ENCODE data around the gene AIMP1. TPM values are rescaled to one million over a fixed set of nuclear protein-coding genes. Genes with fewer than 3 reads are reported as not detected.

The AIMP1 gene
- total RNA-seq, 6 experiments from 2014 or later: 64.7 to 74.9 (median 70.8) TPM

DNA sequence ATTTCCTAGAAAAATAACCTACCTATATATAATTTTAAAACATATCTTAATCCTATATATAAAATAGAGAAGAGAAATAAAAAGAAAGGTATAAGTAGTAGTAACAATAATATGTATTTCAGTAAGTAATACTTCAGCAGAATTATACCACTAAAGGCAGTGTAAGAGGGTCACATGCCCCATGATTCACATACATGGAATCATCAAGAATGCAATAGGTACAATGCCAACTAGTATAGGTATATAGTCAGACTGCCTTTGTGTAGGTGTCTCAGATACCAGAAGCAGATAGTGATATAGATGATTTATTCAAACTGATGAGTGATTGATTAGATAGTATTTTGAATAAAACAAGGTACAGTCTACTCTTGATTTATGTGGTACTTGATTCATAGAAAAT, 9.4 kb downstream of the AIMP1 start:
- H3K27ac Mint-ChIP-seq: no peak overlapping the region
- peaks cover 25% of the 10 kb centered on the region for H3K36me3 Mint-ChIP-seq (ENCODE audit: low read depth)
- H3K27me3 Mint-ChIP-seq (ENCODE audit: insufficient read depth): no peaks in the 10 kb centered on the region
- H3K4me1 Mint-ChIP-seq (ENCODE audit: low read depth): peaks cover 17% of the 10 kb centered on the region; the same call in 1 of the 2 replicates
- DNase-seq: no peak
- TF ChIP-seq, protein P1, sequence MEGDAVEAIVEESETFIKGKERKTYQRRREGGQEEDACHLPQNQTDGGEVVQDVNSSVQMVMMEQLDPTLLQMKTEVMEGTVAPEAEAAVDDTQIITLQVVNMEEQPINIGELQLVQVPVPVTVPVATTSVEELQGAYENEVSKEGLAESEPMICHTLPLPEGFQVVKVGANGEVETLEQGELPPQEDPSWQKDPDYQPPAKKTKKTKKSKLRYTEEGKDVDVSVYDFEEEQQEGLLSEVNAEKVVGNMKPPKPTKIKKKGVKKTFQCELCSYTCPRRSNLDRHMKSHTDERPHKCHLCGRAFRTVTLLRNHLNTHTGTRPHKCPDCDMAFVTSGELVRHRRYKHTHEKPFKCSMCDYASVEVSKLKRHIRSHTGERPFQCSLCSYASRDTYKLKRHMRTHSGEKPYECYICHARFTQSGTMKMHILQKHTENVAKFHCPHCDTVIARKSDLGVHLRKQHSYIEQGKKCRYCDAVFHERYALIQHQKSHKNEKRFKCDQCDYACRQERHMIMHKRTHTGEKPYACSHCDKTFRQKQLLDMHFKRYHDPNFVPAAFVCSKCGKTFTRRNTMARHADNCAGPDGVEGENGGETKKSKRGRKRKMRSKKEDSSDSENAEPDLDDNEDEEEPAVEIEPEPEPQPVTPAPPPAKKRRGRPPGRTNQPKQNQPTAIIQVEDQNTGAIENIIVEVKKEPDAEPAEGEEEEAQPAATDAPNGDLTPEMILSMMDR (IDR thresholded peaks at IDR 0.05): no peak
- no peaks in the 10 kb centered on the region; the same call in 1 of the 2 replicates for H3K9me3 Mint-ChIP-seq
- no peak overlapping the region for H3K4me3 Mint-ChIP-seq

DNA sequence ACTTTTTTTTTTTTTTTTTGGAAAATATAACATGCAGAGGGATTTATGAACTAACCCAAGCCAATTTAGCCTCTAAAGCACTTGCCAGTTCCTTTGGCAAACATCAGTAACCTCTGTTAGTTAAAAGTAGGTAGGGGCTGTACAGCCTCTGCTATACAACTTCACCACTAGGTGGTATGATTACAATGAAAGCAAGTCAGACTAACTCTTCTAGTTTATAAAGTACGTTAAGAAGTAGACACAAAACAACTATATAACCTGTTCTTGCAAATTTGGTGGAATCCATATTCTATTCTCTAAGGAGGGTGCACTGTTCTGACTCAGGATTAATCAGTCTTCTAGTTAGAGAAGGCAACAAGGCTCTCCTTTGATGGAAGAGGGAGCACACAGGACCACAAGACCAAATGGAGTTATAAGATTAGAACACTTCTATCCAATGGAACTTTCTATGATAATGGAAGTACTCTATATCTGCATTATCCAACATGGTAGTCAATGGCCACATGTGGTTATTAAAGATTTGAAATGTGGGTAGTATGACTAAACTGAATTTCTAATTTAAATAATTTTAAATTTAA, 12.8 kb downstream of the AIMP1 start:
- TF ChIP-seq, protein P1 (IDR thresholded peaks at IDR 0.05): peak; percentile 89
- peak; percentile 57 for DNase-seq
- H3K27me3 Mint-ChIP-seq (ENCODE audit: insufficient read depth): no peaks in the 10 kb centered on the region
- peaks cover 28% of the 10 kb centered on the region for H3K36me3 Mint-ChIP-seq (ENCODE audit: low read depth)
- H3K4me1 Mint-ChIP-seq (ENCODE audit: low read depth): peaks cover 18% of the 10 kb centered on the region
- no peak overlapping the region for H3K4me3 Mint-ChIP-seq
- H3K9me3 Mint-ChIP-seq: no peaks in the 10 kb centered on the region
- no peak overlapping the region for H3K27ac Mint-ChIP-seq

DNA sequence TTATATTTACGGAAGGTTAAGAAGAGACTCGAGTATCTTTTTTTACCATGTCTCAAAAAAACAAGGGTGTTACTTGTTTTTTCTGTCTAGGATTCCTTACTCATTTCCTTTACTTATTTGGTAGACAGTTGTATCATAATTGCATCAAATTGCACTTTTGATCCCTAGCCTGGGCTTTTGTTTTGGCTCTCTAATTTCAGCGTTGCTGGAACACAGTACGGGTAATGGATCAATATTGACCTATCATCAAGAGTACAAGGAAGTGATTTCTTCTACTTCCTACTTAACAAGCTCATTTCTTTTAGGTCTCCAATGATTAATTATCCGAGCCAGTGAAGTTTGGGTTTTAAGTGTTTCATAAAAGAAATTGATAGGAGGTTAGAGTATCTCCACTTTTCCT, 16.8 kb downstream of the AIMP1 start:
- peaks cover 24% of the 10 kb centered on the region for H3K4me1 Mint-ChIP-seq (ENCODE audit: low read depth)
- no peak for DNase-seq
- peaks cover 7% of the 10 kb centered on the region for H3K9me3 Mint-ChIP-seq
- peaks cover 32% of the 10 kb centered on the region for H3K36me3 Mint-ChIP-seq (ENCODE audit: low read depth)
- H3K27ac Mint-ChIP-seq: no peak overlapping the region
- no peaks in the 10 kb centered on the region for H3K27me3 Mint-ChIP-seq (ENCODE audit: insufficient read depth)
- H3K4me3 Mint-ChIP-seq: no peak overlapping the region
- TF ChIP-seq, protein P1 (IDR thresholded peaks at IDR 0.05): no peak

DNA sequence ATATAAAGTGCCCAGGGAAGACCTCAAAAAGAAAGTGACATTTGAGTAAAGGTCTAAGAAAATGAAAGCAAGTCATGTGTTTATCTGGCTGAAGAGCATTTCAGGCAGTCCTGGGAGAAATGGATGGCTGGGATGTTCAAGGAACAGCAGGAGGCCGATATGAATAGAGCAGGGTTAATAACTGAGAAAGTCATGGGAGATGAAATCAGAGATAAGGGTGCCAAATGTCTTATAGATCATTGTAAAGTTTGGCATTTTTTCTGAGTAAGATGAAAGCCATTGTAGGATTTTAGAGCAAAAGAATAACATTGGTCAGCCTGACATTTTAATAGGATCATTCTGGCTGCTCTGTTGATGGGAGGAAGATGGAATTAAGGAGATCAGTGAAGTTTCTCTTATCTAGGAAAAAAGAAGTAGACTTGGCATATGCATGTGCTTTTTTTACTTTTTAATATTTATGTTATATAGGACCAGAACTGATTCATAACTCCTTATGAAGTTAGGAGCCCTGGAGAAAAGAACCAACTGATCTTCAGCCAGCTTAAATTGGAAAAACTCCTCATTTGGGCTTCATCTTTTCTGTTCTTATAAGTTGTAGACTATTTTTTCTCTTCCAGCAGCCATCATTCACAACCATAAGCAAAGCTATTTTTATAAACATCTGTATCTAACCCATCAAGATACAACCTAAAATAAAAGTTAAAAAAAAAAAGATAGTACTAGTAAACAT, 18.6 kb downstream of the AIMP1 start:
- Mint-ChIP-seq H3K4me3 (peak overlapping the region; percentile 61), H3K9me3 (peaks cover 8% of the 10 kb centered on the region), H3K27me3 (ENCODE audit: insufficient read depth) (no peaks in the 10 kb centered on the region), H3K36me3 (ENCODE audit: low read depth) (peaks cover 45% of the 10 kb centered on the region), H3K4me1 (ENCODE audit: low read depth) (peaks cover 26% of the 10 kb centered on the region), H3K27ac (peak overlapping the region; percentile 54)
- TF ChIP-seq, protein P1 (IDR thresholded peaks at IDR 0.05): no peak
- DNase-seq: no peak

DNA sequence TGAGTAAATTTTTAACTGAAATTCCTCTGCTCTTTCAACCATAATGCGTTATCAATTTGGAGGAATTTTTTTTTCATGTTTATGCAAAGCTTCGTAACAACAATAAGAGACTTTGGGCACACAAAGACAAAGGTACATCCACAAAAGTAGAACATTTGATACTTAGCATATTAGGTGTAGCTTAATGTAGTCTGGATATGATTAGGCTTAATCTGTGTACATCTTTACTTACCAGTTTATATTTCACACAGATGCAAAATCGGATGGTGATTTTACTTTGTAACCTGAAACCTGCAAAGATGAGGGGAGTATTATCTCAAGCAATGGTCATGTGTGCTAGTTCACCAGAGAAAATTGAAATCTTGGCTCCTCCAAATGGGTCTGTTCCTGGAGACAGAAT, 20.3 kb downstream of the AIMP1 start:
- Mint-ChIP-seq H3K9me3 (peaks cover 20% of the 10 kb centered on the region), H3K36me3 (ENCODE audit: low read depth) (peaks cover 57% of the 10 kb centered on the region), H3K27me3 (ENCODE audit: insufficient read depth) (no peaks in the 10 kb centered on the region), H3K4me3 (no peak overlapping the region), H3K4me1 (ENCODE audit: low read depth) (peaks cover 42% of the 10 kb centered on the region), H3K27ac (no peak overlapping the region)
- TF ChIP-seq, protein P1 (IDR thresholded peaks at IDR 0.05): no peak
- DNase-seq: no peak

Measured in HFFc6 (cell line).